Caco-2 (cell line): ENCODE data around the gene SPART. TPM values are rescaled to one million over a fixed set of nuclear protein-coding genes. Genes with fewer than 3 reads are reported as not detected.

Experiments used
- BruUV-seq: library from RNA; stranded (reverse); fragments of 400-500 nt; replicated peaks from 2 replicates; lab custom pipeline; 2021; lab: Mats Ljungman, UMichigan
- CTCF ChIA-PET: fragments of 300-600 bp; sonication (Branson Sonifier 250); formaldehyde crosslinking; loops from one replicate; lab custom pipeline; 2022; ENCODE audit warnings: antibody characterized with exemption; lab: Charles Lee
- POLR2A ChIA-PET: fragments of 300-600 bp; sonication (Branson Sonifier 250); formaldehyde crosslinking; loops from one replicate; lab custom pipeline; 2022; ENCODE audit warnings: antibody characterized with exemption; lab: Charles Lee
- DNase-seq, 2 experiments: peaks; one replicate each; pipeline versions ENCODE4 v3.0.0 to v3.0.0-alpha.2; 2020 to 2022
- H3K27me3 ChIP-seq: replicated peaks from 2 replicates; pipeline ENCODE4 v1.6.0; 2011; ENCODE audit warnings: low read length; ENCODE audit not compliant: control insufficient read depth, insufficient read depth
- H3K36me3 ChIP-seq: 2 replicates; pipeline ENCODE4 v1.5.1; 2011; ENCODE audit warnings: low read length; ENCODE audit not compliant: control insufficient read depth, insufficient read depth
- H3K4me1 ChIP-seq: fragments of 250-450 bp; sonication (Bioruptor Pico); 2 replicates; pipeline ENCODE4 v1.5.1; 2020; ENCODE audit warnings: mild to moderate bottlenecking
- H3K4me3 ChIP-seq: 2 replicates; pipeline ENCODE4 v1.5.1; 2011; ENCODE audit warnings: low read depth, mild to moderate bottlenecking, control low read depth, low read length
- H3K9me3 ChIP-seq: fragments of 250-450 bp; sonication (Bioruptor Pico); 2 replicates; pipeline ENCODE4 v1.5.1; 2020; ENCODE audit warnings: mild to moderate bottlenecking, moderate library complexity
- H3K27ac Mint-ChIP-seq: one replicate; pipeline ENCODE4 v1.8.0; 2022; ENCODE audit warnings: mixed read lengths; ENCODE audit not compliant: unreplicated experiment
- H3K27me3 Mint-ChIP-seq: one replicate; pipeline ENCODE4 v1.8.0; 2022; ENCODE audit warnings: mixed read lengths; ENCODE audit not compliant: insufficient read depth, unreplicated experiment
- H3K36me3 Mint-ChIP-seq: one replicate; pipeline ENCODE4 v1.8.0; 2022; ENCODE audit warnings: mild to moderate bottlenecking, mixed read lengths; ENCODE audit not compliant: insufficient read depth, unreplicated experiment
- H3K4me1 Mint-ChIP-seq: one replicate; pipeline ENCODE4 v1.8.0; 2022; ENCODE audit warnings: low read depth, mixed read lengths; ENCODE audit not compliant: unreplicated experiment
- H3K4me3 Mint-ChIP-seq: one replicate; pipeline ENCODE4 v1.8.0; 2022; ENCODE audit warnings: mild to moderate bottlenecking, moderate library complexity, mixed read lengths; ENCODE audit not compliant: unreplicated experiment
- H3K9me3 Mint-ChIP-seq: one replicate; pipeline ENCODE4 v1.8.0; 2022; ENCODE audit warnings: mixed read lengths; ENCODE audit not compliant: unreplicated experiment
- CTCF ChIP-seq, 2 experiments: fragments of 200-600 bp in 1 of 2; IDR thresholded peaks; 1 replicate in 1 of 2; 2 replicates in 1 of 2; pipeline versions ENCODE4 v1.5.1 to v1.8.0; 2011 to 2022; ENCODE audit warnings: antibody characterized with exemption in 1 of 2, control low read depth in 1 of 2, inconsistent platforms in 1 of 2, low read depth in 1 of 2, low read length in 1 of 2, mild to moderate bottlenecking in 1 of 2, moderate library complexity in 1 of 2; ENCODE audit not compliant: insufficient read depth in 1 of 2, severe bottlenecking in 1 of 2, unreplicated experiment in 1 of 2
- intact Hi-C: fragments of 100-400 bp; cut with micrococcal nuclease; formaldehyde crosslinking; loops from one replicate; pipeline ENCODE4 v1.10.0; 2022; ENCODE audit not compliant: unreplicated experiment
- total RNA-seq: library from RNA; stranded (reverse); gene quantifications from 2 replicates; pipeline ENCODE4 v1.2.3, GENCODE V29; 2022

Gene SPART
- total RNA-seq, 1 experiment from 2014 or later: not detected

GRCh38 chr13:36347531-36348210, 1.5 kb upstream of the SPART start:
- TF ChIP-seq CTCF (IDR thresholded peaks at IDR 0.05; ENCODE audit: insufficient read depth in 1 of 2, low read depth in 1 of 2, low read length in 1 of 2, severe bottlenecking in 1 of 2, unreplicated experiment in 1 of 2): no peak
- peaks cover 5% of the 10 kb centered on the region for H3K9me3 Mint-ChIP-seq
- H3K4me1 Mint-ChIP-seq: no peaks in the 10 kb centered on the region
- H3K27me3 Mint-ChIP-seq: no peaks in the 10 kb centered on the region
- H3K36me3 Mint-ChIP-seq: no peaks in the 10 kb centered on the region
- intact Hi-C loops: no loop called here
- BruUV-seq: no TSS peak
- H3K36me3 ChIP-seq: no peaks in the 10 kb centered on the region
- ChIA-PET POLR2A (no interaction called here), CTCF (no interaction called here)
- no peaks in the 10 kb centered on the region for H3K4me1 ChIP-seq
- H3K4me3 Mint-ChIP-seq: no peak overlapping the region
- H3K27ac Mint-ChIP-seq: no peak overlapping the region
- no peaks in the 10 kb centered on the region for H3K27me3 ChIP-seq
- no peak for DNase-seq
- no peak overlapping the region for H3K4me3 ChIP-seq
- H3K9me3 ChIP-seq: no peaks in the 10 kb centered on the region

GRCh38 chr13:36345438-36346221, 564 bp downstream of the SPART start:
- ChIA-PET CTCF (no interaction called here), POLR2A (no interaction called here)
- H3K4me1 ChIP-seq: no peaks in the 10 kb centered on the region
- H3K4me3 ChIP-seq: no peak overlapping the region
- no TSS peak for BruUV-seq
- H3K27me3 ChIP-seq: no peaks in the 10 kb centered on the region
- H3K27me3 Mint-ChIP-seq: no peaks in the 10 kb centered on the region
- no peak overlapping the region for H3K27ac Mint-ChIP-seq
- no peak for TF ChIP-seq CTCF (IDR thresholded peaks at IDR 0.05; ENCODE audit: insufficient read depth in 1 of 2, low read depth in 1 of 2, low read length in 1 of 2, severe bottlenecking in 1 of 2, unreplicated experiment in 1 of 2)
- no peaks in the 10 kb centered on the region for H3K36me3 Mint-ChIP-seq
- no peak overlapping the region for H3K4me3 Mint-ChIP-seq
- peaks cover 5% of the 10 kb centered on the region for H3K9me3 Mint-ChIP-seq
- H3K9me3 ChIP-seq: no peaks in the 10 kb centered on the region
- intact Hi-C loops: loop anchor here (1.0 kb wide), 1 partner anchor 50 kb away; no protein-coding TSS in a partner anchor
- no peak for DNase-seq
- no peaks in the 10 kb centered on the region for H3K4me1 Mint-ChIP-seq
- H3K36me3 ChIP-seq: no peaks in the 10 kb centered on the region

GRCh38 chr13:36344886-36345437, 1.2 kb downstream of the SPART start:
- DNase-seq: no peak
- intact Hi-C loops: no loop called here
- Mint-ChIP-seq H3K4me3 (no peak overlapping the region), H3K27me3 (no peaks in the 10 kb centered on the region), H3K36me3 (no peaks in the 10 kb centered on the region), H3K27ac (no peak overlapping the region), H3K4me1 (no peaks in the 10 kb centered on the region), H3K9me3 (peaks cover 5% of the 10 kb centered on the region)
- TF ChIP-seq CTCF (IDR thresholded peaks at IDR 0.05; ENCODE audit: insufficient read depth in 1 of 2, low read depth in 1 of 2, low read length in 1 of 2, severe bottlenecking in 1 of 2, unreplicated experiment in 1 of 2): no peak
- Histone ChIP-seq H3K36me3 (no peaks in the 10 kb centered on the region), H3K9me3 (no peaks in the 10 kb centered on the region), H3K27me3 (no peaks in the 10 kb centered on the region), H3K4me3 (no peak overlapping the region), H3K4me1 (no peaks in the 10 kb centered on the region)
- CTCF ChIA-PET: no interaction called here
- BruUV-seq: no TSS peak
- POLR2A ChIA-PET: no interaction called here
